Activated T-cell treated with anti-CD3 and anti-CD28 coated beads for 4 hours (primary cell): ENCODE results near the gene DNAI4.
"Not testable (repeated sequence)": the region's sequence is repeated elsewhere in the genome, so short reads cannot be mapped to it uniquely, and the experiment has no call there.

Source experiments
- DNase-seq: peaks from one replicate; pipeline ENCODE4 v3.0.0-alpha.2; 2020

The DNAI4 gene

DNA sequence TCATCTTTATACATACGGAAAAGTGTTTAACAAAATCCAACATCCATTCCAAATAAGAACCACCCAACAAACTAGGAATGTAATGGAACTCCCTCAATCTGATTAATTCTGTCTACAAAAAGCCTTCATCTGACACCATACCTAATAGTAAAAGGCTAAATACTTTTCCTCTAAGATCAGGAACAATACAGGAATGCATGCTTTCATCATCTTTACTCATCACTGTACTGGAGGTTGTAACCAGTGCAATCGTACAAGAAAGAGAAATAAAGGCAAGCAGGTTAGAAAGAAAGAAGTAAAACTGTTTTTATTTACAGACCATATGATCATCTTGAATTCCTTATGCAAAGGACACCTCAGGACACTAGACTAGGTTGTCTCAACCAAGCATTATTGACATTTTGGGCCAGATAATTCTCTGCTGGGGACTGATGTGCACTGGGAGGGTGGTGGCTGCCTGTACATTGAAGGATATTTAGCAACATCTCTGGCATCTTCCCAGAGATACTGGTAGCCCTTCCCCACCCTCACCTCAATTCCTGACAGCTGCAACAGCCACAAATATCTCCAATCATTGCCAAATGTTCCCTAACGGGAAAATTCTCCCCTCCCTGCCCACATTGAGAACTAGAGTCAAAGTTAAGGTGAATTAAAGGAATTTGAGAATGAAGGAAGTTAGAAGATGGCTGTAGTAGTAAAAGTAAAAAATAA is 93.0 kb downstream of the DNAI4 start:
- DNase-seq: no peak

DNA sequence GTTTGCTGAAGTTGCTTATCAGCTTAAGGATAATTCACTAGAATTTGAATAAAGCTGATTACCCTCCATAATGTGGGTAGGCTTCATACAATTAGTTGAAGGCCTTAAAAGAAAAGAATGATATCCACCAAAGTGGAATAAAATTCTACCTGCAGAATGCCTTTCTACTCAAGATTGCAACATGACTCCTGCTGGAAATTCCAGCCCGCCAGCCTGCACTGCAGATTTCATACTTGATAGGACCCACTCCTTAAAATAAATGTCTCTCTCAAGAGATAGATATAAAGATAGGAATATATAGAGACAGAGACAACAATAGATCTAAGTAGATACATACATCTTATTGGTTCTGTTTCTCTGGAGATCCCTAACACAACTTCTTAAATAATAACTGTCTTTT is 99.9 kb downstream of the DNAI4 start:
- no peak for DNase-seq

DNA sequence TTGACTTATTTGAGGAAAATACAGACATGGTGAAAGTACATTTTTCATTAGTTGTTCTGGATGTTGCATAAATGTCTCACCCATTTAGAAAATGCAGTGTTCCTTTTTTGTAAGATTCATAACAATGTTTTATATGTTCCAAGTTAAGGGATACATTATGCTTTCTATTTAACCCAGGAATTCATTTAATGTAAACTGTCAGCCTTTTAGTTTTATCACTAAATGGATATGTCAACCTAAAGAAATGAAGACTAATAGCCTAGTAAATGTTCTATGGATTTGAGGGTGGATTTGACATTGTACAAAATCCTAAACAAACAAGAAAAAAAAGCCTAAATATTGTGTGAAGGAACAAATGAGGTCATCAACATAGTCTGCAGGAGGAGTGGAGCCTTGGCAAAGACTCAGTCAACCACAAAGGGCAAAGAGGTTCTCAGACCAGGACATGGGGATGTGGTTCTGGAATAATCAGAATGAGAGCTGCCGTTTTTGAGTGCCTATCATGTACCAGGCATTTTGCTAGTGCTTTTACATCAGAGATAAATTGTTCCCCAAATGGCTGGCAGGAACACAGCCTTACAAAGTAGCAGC is 114.8 kb downstream of the DNAI4 start:
- no peak for DNase-seq

DNA sequence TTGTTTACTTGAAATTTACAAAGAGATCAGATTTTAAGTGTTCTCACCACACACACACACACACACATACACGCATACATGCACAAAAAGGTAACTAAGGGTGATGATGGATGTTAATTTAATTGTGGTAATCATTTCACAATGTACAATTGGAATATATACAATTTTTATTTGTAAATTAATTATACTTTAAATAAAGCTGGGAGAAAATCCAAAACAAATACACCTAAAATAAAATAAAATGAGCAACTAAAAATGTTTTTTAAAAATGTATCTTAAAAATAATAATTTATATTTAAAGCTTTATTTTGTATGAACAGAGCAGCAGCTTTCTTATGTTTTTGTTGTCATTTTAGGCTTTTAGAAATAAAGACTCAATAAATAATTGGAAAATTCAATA is 115.4 kb downstream of the DNAI4 start:
- no peak for DNase-seq

DNA sequence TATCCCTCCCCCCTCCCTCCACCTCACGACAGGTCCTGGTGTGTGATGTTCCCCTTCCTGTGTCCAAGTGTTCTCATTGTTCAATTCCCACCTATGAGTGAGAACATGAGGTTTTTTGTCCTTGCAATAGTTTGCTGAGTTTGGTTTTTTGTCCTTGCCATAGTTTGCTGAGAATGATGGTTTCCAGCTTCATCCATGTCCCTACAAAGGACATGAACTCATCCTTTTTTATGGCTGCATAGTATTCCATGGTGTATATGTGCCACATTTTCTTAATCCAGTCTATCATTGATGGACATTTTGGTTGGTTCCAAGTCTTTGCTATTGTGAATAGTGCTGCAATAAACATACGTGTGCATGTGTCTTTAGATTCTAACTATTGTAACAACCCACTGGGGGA is 128.8 kb downstream of the DNAI4 start:
- not testable (repeated sequence) for DNase-seq

DNA sequence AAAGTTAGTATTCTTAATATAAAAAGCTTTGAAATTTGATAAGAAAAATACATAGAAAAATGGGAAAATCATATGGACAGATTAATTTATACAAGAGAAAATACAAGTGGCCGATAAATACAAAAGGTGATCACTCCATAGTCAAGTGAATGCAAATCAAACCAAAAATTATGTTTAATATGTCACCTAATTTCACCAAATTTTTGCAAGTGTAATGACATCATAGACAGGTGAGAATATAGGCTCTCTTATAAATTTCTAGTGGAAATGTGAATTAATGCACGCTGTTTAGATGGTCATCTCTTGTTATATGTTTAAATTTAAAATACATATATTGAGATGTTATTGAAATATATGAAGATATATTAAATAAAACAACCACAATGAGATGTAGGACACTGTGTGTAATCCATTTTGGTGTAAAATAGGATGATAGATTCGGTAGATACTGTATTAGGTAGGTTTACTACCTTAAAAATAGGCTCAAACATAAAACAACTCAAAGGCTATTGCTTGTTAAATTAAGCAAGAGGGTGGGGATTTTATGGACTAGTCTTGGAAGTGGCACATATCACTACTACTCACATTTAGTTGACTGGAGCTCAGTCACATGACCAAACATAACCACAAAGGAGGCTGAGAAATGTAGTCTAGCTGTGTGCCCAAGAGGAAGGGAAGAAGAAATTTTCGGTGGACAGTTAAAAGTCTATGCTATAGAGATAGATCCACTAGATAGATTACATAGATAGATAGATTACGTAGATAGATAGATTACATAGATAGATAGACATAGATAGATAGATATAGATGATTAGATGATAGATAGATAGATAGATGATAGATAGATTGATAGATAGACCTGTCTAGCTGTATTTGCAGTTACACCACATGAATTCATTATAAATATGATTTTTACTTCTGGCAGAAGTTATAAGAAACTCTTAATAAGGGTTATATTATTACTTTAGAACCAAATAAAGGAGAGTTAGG is 132.7 kb downstream of the DNAI4 start:
- no peak for DNase-seq

DNA sequence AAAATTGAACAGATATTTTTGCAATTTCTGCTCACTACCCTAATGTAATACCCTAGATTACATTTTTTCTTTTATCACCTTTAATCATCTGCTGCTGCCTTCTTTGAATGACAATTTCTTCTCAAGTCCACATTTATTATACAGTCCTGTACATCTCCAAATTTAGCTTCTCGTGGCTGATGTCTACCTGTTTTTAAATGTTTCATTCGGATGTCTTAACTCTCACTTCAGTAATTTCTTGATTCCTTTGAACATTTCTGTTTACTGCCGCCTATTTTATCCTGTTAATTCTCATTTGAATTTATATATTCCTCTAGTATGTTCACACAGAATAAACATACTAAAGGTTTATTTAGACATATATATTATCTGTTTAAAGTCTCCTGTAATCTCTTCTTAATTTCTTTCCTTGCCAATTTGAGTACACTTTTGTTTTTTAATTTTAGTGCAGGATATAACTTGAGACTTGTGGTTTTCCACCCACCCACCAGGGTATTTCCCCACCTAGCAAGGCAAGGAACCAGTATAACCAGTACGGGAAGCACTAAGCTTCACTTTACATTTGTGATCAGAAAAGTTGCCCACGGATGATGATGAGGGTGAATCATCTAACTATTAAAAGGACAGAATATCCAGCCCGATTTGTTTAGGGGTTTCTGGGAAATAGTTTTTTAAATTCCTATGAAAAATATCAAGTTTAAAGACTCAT is 136.3 kb downstream of the DNAI4 start:
- DNase-seq: peak; percentile 55

DNA sequence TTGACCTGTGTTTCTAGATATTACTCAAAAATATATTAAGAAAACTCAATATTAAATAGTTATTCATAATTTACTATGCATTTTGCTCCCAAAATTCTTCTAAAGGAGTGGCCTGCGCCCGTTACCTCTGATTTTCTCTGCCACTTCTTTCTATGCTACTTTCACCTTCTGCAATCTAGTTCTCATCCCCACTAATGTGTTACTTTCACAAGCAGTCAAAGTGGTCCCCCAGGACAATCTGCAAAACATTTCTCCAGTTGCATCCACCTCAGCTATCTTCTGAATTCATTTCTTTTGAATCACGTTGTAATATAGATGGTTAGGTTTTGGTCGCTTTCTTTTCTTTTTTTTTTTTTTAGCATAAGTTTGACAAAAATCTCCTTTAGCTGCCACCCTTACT is 137.0 kb downstream of the DNAI4 start:
- DNase-seq: no peak

DNA sequence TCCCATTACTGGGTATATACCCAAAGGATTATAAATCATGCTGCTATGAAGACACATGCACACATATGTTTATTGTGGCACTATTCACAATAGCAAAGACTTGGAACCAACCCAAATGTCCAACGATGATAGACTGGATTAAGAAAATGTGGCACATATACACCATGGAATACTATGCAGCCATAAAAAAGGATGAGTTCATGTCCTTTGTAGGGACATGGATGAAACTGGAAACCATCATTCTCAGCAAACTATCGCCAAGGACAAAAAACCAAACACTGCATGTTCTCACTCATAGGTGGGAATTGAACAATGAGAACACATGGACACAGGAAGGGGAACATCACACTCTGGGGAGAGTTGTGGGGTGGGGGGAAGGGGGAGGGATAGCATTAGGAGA is 138.9 kb downstream of the DNAI4 start:
- DNase-seq: not testable (repeated sequence)

DNA sequence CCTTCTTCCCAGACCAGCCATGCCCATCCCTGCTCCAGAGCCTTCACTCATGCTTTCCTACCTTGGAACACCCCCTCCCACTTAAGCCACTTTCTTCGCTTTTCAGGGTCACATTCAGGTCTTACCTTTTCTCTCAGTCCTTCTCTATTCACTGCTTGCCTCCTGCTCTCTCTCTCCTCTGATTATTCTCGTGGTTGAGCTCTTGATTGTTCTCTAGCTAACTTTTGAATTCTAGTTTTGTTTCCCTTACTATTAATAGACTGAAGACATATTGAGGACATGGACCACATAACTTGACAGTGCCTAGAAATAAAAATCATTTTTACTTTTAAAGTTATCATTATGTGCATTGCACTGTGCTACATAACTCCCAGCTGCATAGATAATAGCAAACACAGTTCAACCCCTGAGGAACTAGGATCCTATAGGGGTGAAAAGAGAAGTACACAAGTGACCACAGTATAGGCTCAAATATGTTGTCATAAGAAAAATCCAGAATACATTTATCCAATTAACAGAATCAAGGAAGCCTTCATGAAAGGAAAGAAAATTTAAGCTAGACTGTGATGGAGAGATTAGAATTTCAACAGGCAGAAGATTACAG is 145.1 kb downstream of the DNAI4 start:
- no peak for DNase-seq

DNA sequence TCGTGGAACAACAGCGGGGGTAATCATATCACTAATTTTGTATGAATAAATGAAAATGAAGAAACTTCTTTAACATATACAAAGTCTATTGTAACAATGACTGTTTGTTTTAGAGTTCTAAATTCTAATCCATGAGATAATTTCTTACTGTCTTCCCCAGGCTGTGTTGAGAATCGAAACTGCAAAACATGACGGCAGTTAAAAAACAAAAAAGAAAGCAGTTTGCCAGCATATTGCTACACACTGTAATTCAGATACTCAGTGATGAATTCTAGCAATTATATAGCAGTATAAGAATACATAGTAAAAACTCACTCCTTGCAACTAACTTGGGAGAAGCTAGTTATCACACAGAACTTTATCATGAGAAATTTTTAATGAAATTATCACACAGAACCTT is 145.7 kb downstream of the DNAI4 start:
- no peak for DNase-seq

DNA sequence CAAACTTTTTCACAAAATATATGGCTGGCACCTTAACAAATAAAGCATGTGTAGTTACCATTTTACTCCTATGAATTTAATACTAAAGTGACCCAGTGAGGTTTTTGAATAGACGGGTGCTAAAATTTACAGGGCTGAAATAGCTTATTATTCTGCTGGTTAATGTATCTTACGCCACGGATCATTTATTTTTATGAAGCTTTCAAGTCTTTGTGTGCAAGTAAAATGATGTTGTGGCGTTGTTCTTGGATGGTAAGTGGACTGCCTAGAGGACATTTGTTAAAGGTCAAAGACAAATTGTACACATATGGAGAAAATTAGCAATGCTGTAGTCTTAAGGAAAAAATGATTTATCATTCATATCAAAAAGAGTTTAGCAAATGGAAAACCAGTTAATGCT is 146.4 kb downstream of the DNAI4 start:
- no peak for DNase-seq

DNA sequence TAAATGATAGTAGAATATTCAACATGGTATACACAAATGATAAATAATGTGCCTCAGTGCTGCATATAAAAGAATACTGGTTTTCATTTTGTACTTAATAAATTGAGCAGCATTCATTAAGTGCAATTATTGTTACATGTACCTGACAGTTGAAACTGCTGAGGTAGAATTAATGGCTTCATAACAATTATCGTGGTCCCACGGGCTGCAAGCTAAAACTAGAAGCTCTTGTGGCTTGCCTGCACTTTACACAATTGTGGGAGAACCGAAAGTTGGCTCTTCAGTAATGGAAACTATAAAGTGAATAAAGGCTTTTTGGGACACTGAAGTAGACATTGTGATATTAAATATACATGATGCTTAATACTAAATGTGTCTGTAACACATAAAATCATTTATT is 146.8 kb downstream of the DNAI4 start:
- no peak for DNase-seq

DNA sequence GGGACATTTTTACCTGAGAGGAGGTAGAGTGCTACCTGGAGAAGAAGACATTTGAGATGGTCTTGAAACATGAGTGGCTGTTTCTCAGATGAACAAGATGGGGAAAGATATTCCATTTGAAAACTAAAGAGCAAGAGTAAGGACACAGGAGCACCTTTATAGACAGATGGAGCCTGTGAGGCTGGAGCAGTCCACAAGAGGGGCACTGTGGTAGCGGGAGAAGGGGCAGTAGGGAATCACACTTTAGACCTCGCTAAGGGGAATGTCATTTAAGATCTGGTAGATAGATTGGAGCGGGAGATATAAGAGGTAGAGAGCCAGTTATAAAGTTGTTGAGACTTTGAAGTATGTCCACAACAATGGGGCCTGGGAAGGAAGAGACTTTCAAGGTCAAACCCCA is 149.0 kb downstream of the DNAI4 start:
- DNase-seq: no peak

DNA sequence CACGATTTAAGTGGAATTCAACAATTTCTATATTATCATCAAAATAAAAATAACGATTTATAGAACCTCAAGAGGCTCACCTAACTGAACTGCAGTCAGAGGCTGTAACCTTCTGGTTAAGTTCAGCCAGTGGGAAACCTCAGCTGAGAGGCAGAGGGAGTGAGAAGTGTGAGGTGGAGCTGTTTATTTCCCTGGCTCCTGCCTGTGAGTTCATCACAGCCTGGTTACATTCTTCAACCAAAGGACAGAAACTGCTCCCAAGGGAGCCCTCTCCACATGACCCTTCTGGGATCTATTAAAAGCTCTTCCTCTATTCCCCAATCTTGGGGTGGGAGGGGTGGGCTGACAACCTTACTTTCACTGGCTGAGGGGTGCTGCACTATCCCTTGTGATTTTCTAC is 150.2 kb downstream of the DNAI4 start:
- DNase-seq: no peak

DNA sequence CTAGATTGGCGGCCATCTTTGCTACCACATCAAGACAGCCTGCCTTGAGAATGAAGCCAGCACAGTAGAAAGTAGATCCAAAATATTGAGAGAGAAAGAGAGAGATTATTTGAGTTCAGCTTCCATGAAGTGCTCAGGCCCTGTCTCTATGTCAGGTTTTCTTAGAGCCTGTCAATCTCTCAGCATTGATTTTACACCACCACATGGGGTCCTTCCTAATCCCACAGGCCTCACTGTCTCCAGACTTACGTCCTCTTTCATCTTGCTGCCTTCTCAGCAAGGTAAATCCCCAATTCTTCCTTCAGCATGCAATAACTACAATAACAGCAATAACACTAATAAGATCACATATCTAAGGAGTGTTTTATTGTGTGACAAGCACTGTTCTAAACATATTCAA is 151.4 kb downstream of the DNAI4 start:
- DNase-seq: no peak

DNA sequence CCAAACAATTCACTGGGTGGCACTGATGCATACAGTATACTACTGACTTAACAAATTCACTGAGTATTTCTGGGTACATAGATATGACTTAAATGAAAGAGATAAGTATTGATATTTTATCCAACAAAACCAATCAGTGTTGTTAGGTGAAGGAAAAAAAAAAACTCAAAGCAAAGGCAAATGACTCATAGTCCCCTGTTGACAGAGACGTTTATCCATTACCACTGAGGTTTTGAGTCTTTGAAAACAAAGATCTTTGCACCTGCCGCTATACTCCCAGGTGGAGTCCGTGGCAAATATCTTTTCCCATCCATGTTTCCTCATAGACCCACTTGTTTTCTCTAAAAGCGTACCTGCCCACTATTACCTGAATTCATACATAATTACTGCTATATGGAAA is 154.0 kb downstream of the DNAI4 start:
- no peak for DNase-seq

DNA sequence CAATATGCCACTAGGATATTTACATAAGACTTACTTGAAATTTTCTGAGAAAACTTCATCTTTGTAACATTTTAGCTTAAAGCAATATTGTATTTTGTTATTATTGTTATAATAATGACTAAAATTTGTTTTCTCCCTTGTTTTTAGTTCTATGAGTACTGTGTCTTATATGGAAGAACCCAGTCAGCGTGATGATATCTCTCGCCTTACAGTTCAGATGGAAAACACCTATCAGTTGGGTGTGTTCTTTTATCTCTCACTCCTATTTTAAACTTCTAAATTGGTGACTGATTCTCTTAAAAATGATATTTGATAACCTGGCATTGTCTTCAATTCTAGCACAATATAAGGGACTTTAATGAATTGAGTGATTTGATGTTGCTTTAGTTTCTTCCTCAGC is 154.4 kb downstream of the DNAI4 start:
- DNase-seq: no peak

DNA sequence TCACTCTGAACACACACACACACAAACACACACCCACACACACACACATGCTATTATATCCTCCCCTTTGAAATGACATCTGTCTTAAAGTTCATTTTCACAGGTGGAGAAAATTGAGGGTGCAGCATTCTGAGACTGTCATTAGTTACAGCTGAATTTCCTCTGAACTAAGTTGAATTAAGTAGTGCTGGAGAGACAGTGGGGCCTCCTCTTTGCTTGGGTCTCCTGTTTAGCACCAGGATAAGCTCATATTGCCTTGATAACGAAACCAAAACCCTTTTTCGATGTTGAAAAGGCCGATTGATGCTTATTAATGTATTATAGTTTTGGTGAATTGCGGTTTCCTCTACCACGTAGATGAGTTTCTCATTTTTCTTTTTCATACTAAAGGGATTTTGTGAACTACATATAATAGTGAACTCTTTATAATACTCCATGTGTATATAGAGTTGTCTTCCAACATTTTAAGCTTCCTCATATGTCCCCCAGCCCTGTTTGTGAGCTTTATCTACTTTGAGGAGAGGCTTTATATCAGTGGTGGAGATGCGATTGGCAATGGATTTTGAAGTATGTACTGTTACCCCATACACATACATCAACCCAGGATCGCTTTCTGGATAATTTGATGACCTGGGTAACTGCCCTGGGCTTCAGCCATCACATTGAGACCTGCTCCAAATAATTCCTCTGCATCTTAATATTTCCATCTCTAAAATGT is 155.0 kb downstream of the DNAI4 start:
- no peak for DNase-seq

DNA sequence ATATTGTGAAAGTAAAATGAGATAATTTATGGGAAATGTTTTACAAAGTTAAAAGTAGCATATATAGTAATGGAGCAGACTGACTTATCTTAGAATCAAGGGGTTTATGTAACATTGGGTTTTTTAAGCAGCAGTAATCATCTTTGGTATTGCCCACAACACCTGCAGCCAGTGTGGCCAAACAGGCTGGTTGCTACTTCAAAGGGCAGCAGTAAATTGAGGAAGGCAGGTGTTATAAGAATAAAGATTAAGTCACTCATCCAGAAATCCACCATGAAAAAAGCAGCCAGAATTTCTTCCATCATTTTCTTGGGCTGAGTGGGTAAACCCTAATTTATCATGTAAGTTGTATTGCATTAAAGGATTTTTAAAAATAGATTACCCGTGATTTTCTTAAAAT is 155.7 kb downstream of the DNAI4 start:
- DNase-seq: no peak

DNA sequence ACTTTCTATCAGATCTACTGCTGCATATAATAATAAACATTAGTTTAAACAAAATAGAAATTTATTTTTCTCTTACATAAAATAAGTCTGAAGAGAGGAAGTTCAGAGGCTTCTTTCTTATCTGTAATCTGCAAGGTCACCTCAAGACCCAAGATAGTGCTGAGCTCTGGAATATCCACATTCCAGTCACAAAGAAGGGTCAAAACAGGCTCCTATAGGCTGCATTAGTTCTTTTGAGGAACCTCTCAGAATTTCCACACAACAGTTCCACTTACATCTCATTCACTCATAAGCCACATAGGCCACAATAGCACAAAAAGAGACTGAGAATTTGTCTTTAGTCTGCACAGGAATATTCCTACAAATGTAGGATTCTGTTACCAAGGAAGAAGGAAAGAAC is 157.0 kb downstream of the DNAI4 start:
- DNase-seq: no peak

DNA sequence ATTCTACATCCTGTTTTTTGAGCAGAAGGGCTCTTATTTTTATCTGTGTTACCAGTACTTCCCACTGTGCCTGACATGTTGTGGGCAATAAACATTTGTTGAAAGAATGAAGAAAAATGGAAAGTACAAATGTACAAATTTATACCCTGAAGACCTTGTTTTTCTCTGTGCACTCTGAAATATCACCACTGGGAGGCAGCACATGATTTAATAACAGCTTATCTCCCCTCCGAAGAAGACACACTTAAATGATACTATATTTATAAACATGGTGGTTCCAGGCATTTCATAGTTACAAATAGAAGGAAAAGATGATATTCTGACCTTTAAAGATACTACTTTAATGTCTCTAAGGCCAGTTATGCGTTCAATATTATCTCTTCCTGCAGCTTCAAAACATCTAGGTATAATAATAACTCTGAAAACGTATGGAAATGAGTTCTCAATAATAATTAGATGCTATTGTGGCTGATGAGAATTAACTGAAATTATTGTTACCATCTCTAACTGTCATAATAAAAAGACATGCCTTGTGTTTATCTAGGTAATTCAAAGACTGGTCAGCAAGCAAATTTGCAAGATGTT is 159.6 kb downstream of the DNAI4 start:
- peak; percentile 63 for DNase-seq
